ENCODE results near the gene CACNA1B. TPM values are rescaled to one million over a fixed set of nuclear protein-coding genes. Genes with fewer than 3 reads are reported as not detected.

The CACNA1B gene
- total RNA-seq, 2 donors from 2014 or later, result 3.6 to 7.9 TPM

DNA sequence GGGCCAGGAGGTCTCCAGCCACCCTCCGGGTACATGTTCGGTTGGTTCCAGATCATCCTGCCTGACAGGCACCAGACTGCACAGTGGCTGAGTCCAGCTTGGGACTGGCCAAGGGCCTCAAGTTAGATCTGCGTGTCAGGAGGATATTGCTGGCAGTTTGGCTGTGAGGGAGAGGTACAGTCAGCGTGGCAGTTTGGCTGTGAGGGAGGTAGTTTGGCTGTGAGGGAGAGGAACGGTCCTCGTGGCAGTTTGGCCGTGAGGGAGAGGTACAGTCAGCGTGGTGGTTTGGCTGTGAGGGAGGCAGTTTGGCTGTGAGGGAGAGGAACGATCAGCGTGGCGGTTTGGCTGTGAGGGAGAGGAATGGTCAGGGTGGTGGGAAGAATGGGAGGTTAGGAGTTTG is 39.0 kb downstream of the CACNA1B start:
- Histone ChIP-seq H3K4me3 (ENCODE audit: low read length) (no peak overlapping the region), H3K36me3 (ENCODE audit: control insufficient read depth, insufficient read depth, low read length) (no peaks in the 10 kb centered on the region), H3K9ac (ENCODE audit: extremely low read depth, low read length, poor library complexity, severe bottlenecking) (no peak overlapping the region), H3K4me1 (ENCODE audit: control insufficient read depth, insufficient read depth, low read length) (no peaks in the 10 kb centered on the region), H3K9me3 (ENCODE audit: control insufficient read depth, low read length) (peaks cover 11% of the 10 kb centered on the region), H3K27me3 (ENCODE audit: control insufficient read depth, insufficient read depth, low read length, poor library complexity, severe bottlenecking) (no peaks in the 10 kb centered on the region), H3K27ac (ENCODE audit: low read depth, low read length) (no peak overlapping the region)
- TF ChIP-seq, protein P1, sequence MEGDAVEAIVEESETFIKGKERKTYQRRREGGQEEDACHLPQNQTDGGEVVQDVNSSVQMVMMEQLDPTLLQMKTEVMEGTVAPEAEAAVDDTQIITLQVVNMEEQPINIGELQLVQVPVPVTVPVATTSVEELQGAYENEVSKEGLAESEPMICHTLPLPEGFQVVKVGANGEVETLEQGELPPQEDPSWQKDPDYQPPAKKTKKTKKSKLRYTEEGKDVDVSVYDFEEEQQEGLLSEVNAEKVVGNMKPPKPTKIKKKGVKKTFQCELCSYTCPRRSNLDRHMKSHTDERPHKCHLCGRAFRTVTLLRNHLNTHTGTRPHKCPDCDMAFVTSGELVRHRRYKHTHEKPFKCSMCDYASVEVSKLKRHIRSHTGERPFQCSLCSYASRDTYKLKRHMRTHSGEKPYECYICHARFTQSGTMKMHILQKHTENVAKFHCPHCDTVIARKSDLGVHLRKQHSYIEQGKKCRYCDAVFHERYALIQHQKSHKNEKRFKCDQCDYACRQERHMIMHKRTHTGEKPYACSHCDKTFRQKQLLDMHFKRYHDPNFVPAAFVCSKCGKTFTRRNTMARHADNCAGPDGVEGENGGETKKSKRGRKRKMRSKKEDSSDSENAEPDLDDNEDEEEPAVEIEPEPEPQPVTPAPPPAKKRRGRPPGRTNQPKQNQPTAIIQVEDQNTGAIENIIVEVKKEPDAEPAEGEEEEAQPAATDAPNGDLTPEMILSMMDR (conservative IDR thresholded peaks at IDR 0.05), result no peak
- H3K27ac Mint-ChIP-seq, result no peak overlapping the region
- no peak overlapping the region for H3K4me3 Mint-ChIP-seq
- H3K36me3 Mint-ChIP-seq (ENCODE audit: low read depth), result peaks cover 4% of the 10 kb centered on the region
- H3K9me3 Mint-ChIP-seq, result no peaks in the 10 kb centered on the region
- H3K4me1 Mint-ChIP-seq, result no peaks in the 10 kb centered on the region
- 77 to 83% methylated on average over 6 to 11 of the region's 11 CpGs for WGBS, 2 experiments (ENCODE audit: insufficient coverage in 1 of 2, insufficient read length in 1 of 2)
- no peaks in the 10 kb centered on the region for H3K27me3 Mint-ChIP-seq (ENCODE audit: insufficient read depth)
- no peak for DNase-seq

DNA sequence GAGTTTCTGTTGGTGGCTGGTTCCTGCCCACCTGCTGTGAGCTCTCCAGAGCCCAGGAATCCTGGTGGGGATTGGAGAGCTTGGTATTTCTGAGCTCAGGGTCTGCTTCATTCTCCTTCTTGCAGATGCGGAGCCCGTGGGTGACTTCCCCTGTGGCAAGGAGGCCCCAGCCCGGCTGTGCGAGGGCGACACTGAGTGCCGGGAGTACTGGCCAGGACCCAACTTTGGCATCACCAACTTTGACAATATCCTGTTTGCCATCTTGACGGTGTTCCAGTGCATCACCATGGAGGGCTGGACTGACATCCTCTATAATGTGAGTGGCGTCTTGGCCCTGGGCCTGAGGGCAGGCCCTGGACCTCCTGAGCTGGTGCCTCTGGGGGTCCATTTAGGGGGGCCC is 39.5 kb downstream of the CACNA1B start:
- Mint-ChIP-seq H3K9me3 (no peaks in the 10 kb centered on the region), H3K4me3 (no peak overlapping the region), H3K36me3 (ENCODE audit: low read depth) (peaks cover 9% of the 10 kb centered on the region), H3K27ac (no peak overlapping the region), H3K27me3 (ENCODE audit: insufficient read depth) (no peaks in the 10 kb centered on the region), H3K4me1 (no peaks in the 10 kb centered on the region)
- Histone ChIP-seq H3K27ac (ENCODE audit: low read depth, low read length) (no peak overlapping the region), H3K4me3 (ENCODE audit: low read length) (no peak overlapping the region), H3K9me3 (ENCODE audit: control insufficient read depth, low read length) (peaks cover 11% of the 10 kb centered on the region), H3K36me3 (ENCODE audit: control insufficient read depth, insufficient read depth, low read length) (no peaks in the 10 kb centered on the region), H3K4me1 (ENCODE audit: control insufficient read depth, insufficient read depth, low read length) (no peaks in the 10 kb centered on the region), H3K27me3 (ENCODE audit: control insufficient read depth, insufficient read depth, low read length, poor library complexity, severe bottlenecking) (no peaks in the 10 kb centered on the region), H3K9ac (ENCODE audit: extremely low read depth, low read length, poor library complexity, severe bottlenecking) (no peak overlapping the region)
- DNase-seq, result no peak
- 90 to 93% methylated on average over 7 to 8 of the region's 8 CpGs for WGBS, 2 experiments (ENCODE audit: insufficient coverage in 1 of 2, insufficient read length in 1 of 2)
- TF ChIP-seq, protein P1 (conservative IDR thresholded peaks at IDR 0.05), result no peak

DNA sequence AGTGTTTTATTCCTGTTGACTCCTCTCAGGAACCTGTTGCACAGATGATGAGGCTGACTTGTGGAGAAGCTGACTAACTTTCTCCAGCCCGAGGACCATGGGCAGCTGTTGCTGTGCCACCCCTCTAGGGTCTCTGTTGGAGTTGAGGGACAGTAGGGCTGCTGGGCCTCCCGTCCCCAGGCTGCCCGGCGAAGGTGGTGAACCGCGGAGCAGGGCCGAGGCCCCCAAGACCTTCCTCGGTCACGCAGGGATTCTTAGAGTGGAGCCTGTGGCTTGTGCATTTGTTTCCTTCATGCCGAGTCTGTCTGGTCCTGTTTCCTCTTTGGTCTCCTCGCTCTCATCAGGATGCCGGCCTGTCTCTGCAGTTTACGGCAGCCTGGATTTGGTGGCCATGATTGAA is 40.2 kb downstream of the CACNA1B start:
- H3K9me3 ChIP-seq (ENCODE audit: control insufficient read depth, low read length), result peaks cover 12% of the 10 kb centered on the region
- 87 to 89% methylated on average over 5 to 13 of the region's 13 CpGs for WGBS, 2 experiments (ENCODE audit: insufficient coverage in 1 of 2, insufficient read length in 1 of 2)
- no peak overlapping the region for H3K27ac ChIP-seq (ENCODE audit: low read depth, low read length)

More for the DNA sequence above, 40.2 kb downstream of the CACNA1B start:
- TF ChIP-seq, protein P1 (conservative IDR thresholded peaks at IDR 0.05), result no peak
- H3K36me3 ChIP-seq (ENCODE audit: control insufficient read depth, insufficient read depth, low read length), result no peaks in the 10 kb centered on the region
- H3K9ac ChIP-seq (ENCODE audit: extremely low read depth, low read length, poor library complexity, severe bottlenecking), result no peak overlapping the region
- H3K27me3 ChIP-seq (ENCODE audit: control insufficient read depth, insufficient read depth, low read length, poor library complexity, severe bottlenecking), result no peaks in the 10 kb centered on the region
- Mint-ChIP-seq H3K9me3 (no peaks in the 10 kb centered on the region), H3K27me3 (ENCODE audit: insufficient read depth) (no peaks in the 10 kb centered on the region), H3K4me3 (no peak overlapping the region), H3K4me1 (no peaks in the 10 kb centered on the region), H3K36me3 (ENCODE audit: low read depth) (peaks cover 16% of the 10 kb centered on the region), H3K27ac (no peak overlapping the region)
- no peak for DNase-seq
- H3K4me3 ChIP-seq (ENCODE audit: low read length), result no peak overlapping the region
- no peaks in the 10 kb centered on the region for H3K4me1 ChIP-seq (ENCODE audit: control insufficient read depth, insufficient read depth, low read length)

All from endodermal cell (in vitro differentiated cells).